22Rv1 (cell line): Measurements from ENCODE around the gene SRPK1.

Experiments used
- H3K27ac ChIP-seq: fragments of 450-650 bp; 2 replicates; pipeline ENCODE4 v1.5.1; 2017
- ZFX ChIP-seq: fragments of 450-650 bp; IDR thresholded peaks from 2 replicates; pipeline ENCODE4 v1.6.1; 2017; ENCODE audit warnings: antibody characterized with exemption, borderline replicate concordance
- TF ChIP-seq, protein P1 (sequence below): fragments of 450-650 bp; IDR thresholded peaks from 2 replicates; pipeline ENCODE4 v1.5.1; 2017; ENCODE audit warnings: mild to moderate bottlenecking

Gene SRPK1

DNA sequence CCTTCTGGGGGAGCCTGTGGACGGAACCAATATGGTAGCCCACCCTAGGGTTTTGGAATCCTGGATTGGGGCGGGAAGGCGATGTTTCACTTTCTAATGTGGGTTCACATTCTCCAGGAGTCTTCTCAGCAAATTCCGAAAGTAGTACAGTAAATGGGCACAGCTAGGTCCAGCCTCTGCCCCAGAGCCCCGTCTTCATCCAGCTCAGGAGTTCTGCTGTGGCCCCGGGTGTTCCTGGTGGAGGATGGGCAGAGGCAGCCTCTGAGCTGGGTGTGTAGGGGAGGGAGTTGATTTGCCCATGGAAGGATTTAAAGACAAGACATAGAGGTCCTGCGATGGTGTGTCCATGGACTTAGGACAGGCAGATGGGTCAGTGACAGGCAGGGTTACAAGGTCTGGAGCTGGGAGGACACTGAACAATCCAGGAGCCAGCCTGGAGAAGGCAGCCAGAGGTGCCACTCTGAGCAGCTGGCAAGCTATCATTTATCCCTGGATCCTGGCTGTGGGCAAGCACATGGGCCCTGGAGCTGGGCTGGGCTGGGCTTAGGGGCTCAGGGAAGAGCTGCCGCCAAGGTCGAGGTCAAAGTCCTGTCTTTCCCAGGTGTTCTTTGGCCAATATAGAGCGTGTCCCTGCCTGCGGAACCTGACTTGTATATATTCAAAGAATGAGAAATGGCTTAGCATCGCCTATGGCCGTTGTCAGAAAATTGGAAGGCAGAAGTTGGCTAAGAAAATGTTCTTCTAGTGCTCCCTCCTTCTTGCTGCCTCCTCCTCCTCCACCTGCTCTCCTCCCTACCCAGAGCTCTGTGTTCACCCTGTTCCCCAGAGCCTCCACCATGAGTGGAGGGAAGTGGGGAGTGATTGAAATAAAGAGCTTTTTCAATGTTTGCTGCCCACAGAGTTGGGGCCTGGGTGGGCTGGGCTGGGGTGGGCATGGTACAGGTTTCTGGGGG, 133.4 kb downstream of the SRPK1 start:
- TF ChIP-seq, protein P1, sequence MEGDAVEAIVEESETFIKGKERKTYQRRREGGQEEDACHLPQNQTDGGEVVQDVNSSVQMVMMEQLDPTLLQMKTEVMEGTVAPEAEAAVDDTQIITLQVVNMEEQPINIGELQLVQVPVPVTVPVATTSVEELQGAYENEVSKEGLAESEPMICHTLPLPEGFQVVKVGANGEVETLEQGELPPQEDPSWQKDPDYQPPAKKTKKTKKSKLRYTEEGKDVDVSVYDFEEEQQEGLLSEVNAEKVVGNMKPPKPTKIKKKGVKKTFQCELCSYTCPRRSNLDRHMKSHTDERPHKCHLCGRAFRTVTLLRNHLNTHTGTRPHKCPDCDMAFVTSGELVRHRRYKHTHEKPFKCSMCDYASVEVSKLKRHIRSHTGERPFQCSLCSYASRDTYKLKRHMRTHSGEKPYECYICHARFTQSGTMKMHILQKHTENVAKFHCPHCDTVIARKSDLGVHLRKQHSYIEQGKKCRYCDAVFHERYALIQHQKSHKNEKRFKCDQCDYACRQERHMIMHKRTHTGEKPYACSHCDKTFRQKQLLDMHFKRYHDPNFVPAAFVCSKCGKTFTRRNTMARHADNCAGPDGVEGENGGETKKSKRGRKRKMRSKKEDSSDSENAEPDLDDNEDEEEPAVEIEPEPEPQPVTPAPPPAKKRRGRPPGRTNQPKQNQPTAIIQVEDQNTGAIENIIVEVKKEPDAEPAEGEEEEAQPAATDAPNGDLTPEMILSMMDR, result no peak
- no peak for TF ChIP-seq ZFX
- no peak overlapping the region for H3K27ac ChIP-seq

DNA sequence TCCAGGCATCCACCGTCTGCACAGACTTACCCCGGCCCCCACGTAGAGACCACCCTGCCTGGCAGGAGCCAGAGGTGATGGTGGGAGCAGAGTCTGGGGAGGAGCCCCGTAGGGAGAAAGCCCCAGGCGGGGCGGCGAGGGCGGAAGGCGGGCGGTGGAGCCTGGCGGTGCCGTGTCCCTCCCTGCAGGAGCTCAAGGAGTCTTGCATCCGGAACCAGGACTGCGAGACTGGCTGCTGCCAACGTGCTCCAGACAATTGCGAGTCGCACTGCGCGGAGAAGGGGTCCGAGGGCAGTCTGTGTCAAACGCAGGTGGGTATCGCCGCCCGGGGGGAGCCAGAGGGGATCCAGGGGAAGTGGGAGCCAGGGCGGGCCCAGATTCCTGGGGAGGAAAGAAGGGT, 134.1 kb downstream of the SRPK1 start:
- no peak overlapping the region for H3K27ac ChIP-seq

DNA sequence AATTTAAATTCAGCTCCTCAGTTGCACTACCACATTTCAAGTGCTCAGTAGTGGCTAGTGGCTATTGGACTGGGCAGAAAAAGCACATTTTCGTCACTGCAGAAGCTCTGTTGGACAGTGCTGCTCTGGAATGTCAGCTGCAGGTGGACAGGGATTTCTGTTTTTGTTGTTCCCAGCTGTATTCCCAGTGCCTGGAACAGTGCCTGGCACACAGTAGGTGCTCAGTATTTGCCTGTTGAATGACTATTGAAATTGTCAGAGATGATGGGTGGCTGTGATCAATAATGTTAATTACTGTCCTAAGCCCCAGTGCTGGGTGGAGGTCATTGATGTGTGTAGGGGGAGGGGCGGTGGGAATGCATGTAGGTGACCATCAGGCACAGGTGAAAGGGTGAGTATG, 134.6 kb downstream of the SRPK1 start:
- TF ChIP-seq ZFX, result no peak
- TF ChIP-seq, protein P1, result no peak

More for the DNA sequence above, 134.1 kb downstream of the SRPK1 start:
- TF ChIP-seq, protein P1, result no peak
- TF ChIP-seq ZFX, result no peak

DNA sequence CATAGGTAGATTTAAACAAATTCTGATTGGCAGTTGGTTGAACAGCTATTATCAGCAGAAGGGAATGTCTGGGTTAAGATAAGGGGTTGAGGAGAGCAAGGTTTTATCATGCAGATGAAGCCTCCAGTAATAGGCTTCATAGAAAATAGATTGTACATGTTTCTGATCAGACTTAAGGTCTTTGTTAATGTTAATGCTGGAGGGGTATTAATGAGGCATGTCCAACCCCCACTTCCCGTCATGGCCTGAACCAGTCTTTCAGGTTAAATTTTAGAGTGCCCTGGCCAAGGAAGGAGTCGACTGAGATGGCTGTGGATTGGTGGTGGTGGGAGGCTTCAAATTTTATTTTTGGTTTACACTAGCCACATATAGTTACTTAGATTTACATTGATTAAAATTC, 136.7 kb downstream of the SRPK1 start:
- H3K27ac ChIP-seq, result no peak overlapping the region
- TF ChIP-seq, protein P1, result no peak
- no peak for TF ChIP-seq ZFX

More for the DNA sequence above, 134.6 kb downstream of the SRPK1 start:
- no peak overlapping the region for H3K27ac ChIP-seq
